CD4-positive, alpha-beta T cell (primary cell): Measurements from ENCODE around the gene GABRB3. TPM values are rescaled to one million over a fixed set of nuclear protein-coding genes. Genes with fewer than 3 reads are reported as not detected.

Experiments used
- ATAC-seq: fragments of 200-7000 bp; cut with Tn5 transposase; one replicate; pipeline ENCODE4 v1.10.0; 2022; ENCODE audit warnings: mild to moderate bottlenecking; ENCODE audit not compliant: poor library complexity
- CTCF ChIA-PET: fragments of 350-600 bp; sonication (Branson Sonifier 250); formaldehyde crosslinking; loops from one replicate; lab custom pipeline; 2021; ENCODE audit warnings: antibody characterized with exemption, inconsistent platforms; lab: Charles Lee
- POLR2A ChIA-PET: fragments of 350-600 bp; sonication (Branson Sonifier 250); formaldehyde crosslinking; loops from one replicate; lab custom pipeline; 2021; ENCODE audit warnings: antibody characterized with exemption, inconsistent platforms; lab: Charles Lee
- DNase-seq, 14 experiments: peaks; one replicate each; pipeline ENCODE4 v3.0.0-alpha.2; 2013 to 2020; ENCODE audit warnings: mixed read lengths in 2 of 14
- H3K27ac ChIP-seq, 2 donors: one replicate each; pipeline versions ENCODE4 v1.5.1 to v1.7.0; 2013; ENCODE audit warnings: low read length in 2 of 2, low read depth in 1 of 2, mild to moderate bottlenecking in 1 of 2
- H3K27me3 ChIP-seq, 2 experiments: 1 replicate in 1 of 2; 2 replicates in 1 of 2; pipeline versions ENCODE4 v1.6.1 to v1.7.0; 2013; ENCODE audit warnings: low read length in 2 of 2, control low read depth in 1 of 2, mild to moderate bottlenecking in 1 of 2, moderate library complexity in 1 of 2; ENCODE audit not compliant: insufficient read depth in 2 of 2, control insufficient read depth in 1 of 2
- H3K36me3 ChIP-seq: one replicate; pipeline ENCODE4 v1.6.1; 2013; ENCODE audit warnings: low read length, control low read depth; ENCODE audit not compliant: insufficient read depth
- H3K4me1 ChIP-seq: one replicate; pipeline ENCODE4 v1.6.1; 2013; ENCODE audit warnings: low read length, control low read depth; ENCODE audit not compliant: insufficient read depth
- H3K4me3 ChIP-seq: one replicate; pipeline ENCODE4 v1.5.1; 2013; ENCODE audit warnings: mild to moderate bottlenecking, low read length, moderate library complexity
- H3K9me3 ChIP-seq, 2 experiments: 1 replicate in 1 of 2; 2 replicates in 1 of 2; pipeline versions ENCODE4 v1.6.1 to v1.7.0; 2013; ENCODE audit warnings: low read length in 2 of 2, mild to moderate bottlenecking in 2 of 2, control low read depth in 1 of 2, moderate library complexity in 1 of 2; ENCODE audit not compliant: control insufficient read depth in 1 of 2, insufficient read depth in 1 of 2
- H3K27ac Mint-ChIP-seq: one replicate; pipeline ENCODE4 v1.8.0; 2020; ENCODE audit warnings: mixed read lengths
- H3K27me3 Mint-ChIP-seq: one replicate; pipeline ENCODE4 v1.8.0; 2021; ENCODE audit warnings: mixed read lengths
- H3K36me3 Mint-ChIP-seq: one replicate; pipeline ENCODE4 v1.8.0; 2021; ENCODE audit warnings: low read depth, mixed read lengths
- H3K4me1 Mint-ChIP-seq: one replicate; pipeline ENCODE4 v1.8.0; 2021; ENCODE audit warnings: low read depth, mixed read lengths
- H3K4me3 Mint-ChIP-seq: one replicate; pipeline ENCODE4 v1.8.0; 2020; ENCODE audit warnings: mild to moderate bottlenecking, mixed read lengths
- H3K9me3 Mint-ChIP-seq: one replicate; pipeline ENCODE4 v1.8.0; 2020; ENCODE audit warnings: mixed read lengths
- intact Hi-C, 2 experiments: fragments of 100-400 bp; cut with DNase I in 1 of 2; cut with micrococcal nuclease in 1 of 2; formaldehyde crosslinking; loops; one replicate each; pipeline versions ENCODE4 v1.15.1 to v1.9.0; 2023 to 2025; cut with DNase I, micrococcal nuclease
- total RNA-seq, 174 experiments: library from RNA in 2 of 174; stranded (reverse) in 2 of 174; gene quantifications; one replicate each; pipeline ENCODE4 v1.2.3 and lab custom pipeline; 2021 to 2026
- TF ChIP-seq, protein P1 (sequence below): fragments of 200-600 bp; IDR thresholded peaks from one replicate; pipeline ENCODE4 v1.8.0; 2022; ENCODE audit warnings: antibody characterized with exemption, mild to moderate bottlenecking

The GABRB3 gene
- total RNA-seq, 2 experiments from 2014 or later, result not detected

- no peaks in the 10 kb centered on the region for H3K4me1 ChIP-seq
- DNase-seq (no peak), ATAC-seq (no peak)
- H3K4me3 Mint-ChIP-seq, result no peak overlapping the region
- H3K27me3 Mint-ChIP-seq, result no peaks in the 10 kb centered on the region
- no peaks in the 10 kb centered on the region for H3K36me3 ChIP-seq
- H3K4me3 ChIP-seq, result no peak overlapping the region
- H3K27ac Mint-ChIP-seq, result no peak overlapping the region
- H3K27me3 ChIP-seq, result no peaks in the 10 kb centered on the region
- no peaks in the 10 kb centered on the region for H3K36me3 Mint-ChIP-seq
- CTCF ChIA-PET, result no interaction called here
- POLR2A ChIA-PET, result interaction anchor here (0.7 kb wide), 1 partner anchor 33 kb away, joined by 3 read pairs; no protein-coding TSS in a partner anchor
- peaks cover 15% of the 10 kb centered on the region for H3K9me3 Mint-ChIP-seq
- TF ChIP-seq, protein P1, sequence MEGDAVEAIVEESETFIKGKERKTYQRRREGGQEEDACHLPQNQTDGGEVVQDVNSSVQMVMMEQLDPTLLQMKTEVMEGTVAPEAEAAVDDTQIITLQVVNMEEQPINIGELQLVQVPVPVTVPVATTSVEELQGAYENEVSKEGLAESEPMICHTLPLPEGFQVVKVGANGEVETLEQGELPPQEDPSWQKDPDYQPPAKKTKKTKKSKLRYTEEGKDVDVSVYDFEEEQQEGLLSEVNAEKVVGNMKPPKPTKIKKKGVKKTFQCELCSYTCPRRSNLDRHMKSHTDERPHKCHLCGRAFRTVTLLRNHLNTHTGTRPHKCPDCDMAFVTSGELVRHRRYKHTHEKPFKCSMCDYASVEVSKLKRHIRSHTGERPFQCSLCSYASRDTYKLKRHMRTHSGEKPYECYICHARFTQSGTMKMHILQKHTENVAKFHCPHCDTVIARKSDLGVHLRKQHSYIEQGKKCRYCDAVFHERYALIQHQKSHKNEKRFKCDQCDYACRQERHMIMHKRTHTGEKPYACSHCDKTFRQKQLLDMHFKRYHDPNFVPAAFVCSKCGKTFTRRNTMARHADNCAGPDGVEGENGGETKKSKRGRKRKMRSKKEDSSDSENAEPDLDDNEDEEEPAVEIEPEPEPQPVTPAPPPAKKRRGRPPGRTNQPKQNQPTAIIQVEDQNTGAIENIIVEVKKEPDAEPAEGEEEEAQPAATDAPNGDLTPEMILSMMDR, result no peak
- H3K27ac ChIP-seq, result no peak overlapping the region
- no peaks in the 10 kb centered on the region for H3K4me1 Mint-ChIP-seq
- H3K9me3 ChIP-seq, result peaks cover 0 to 5% of the 10 kb centered on the region in 2 experiments
- intact Hi-C loops, result no loop called here
Measured at GRCh38 chr15:26640601-26641000, 132.3 kb downstream of the GABRB3 start.

DNA sequence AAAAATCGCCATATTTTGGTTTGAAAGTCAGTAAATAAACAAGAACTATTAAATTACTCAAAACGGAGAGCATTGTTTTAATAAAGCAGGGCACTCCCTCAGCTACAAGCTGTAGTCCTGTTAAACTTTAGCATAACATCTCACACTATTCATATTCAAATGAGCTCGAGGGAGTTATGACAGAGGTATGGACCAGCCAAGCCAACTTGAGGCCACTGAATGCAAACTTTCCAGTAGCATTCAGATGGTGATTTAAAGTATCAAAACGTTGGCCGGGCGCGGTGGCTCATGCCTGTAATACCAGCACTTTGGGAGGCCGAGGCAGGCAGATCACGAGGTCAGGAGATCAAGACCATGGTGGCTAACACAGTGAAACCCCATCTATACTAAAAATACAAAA, 132.9 kb downstream of the GABRB3 start:
- CTCF ChIA-PET, result no interaction called here
- H3K4me3 Mint-ChIP-seq, result no peak overlapping the region

DNA sequence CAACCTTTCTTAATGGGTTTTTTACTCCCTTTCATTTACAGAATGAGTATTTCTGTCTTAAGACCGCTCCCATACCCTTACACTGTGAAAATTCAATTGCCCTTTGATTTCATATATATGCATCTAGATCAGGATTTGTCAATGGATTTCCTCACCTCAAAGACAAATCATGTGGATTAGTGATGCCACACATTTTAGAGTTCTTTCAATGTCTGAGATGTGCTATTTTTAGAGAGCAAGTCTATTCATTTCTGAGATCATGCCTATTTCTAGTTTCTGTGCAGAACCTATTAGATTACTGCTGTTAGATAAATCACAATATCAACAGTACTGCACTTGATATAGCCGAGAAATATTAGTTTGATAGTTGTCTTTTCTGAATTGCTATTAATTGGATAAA, 137.3 kb downstream of the GABRB3 start:
- Histone ChIP-seq H3K27ac (no peak overlapping the region), H3K36me3 (no peaks in the 10 kb centered on the region), H3K4me1 (no peaks in the 10 kb centered on the region), H3K9me3 (no peaks in the 10 kb centered on the region), H3K27me3 (no peaks in the 10 kb centered on the region), H3K4me3 (no peak overlapping the region)
- ATAC-seq, result no peak
- Mint-ChIP-seq H3K27me3 (no peaks in the 10 kb centered on the region), H3K36me3 (no peaks in the 10 kb centered on the region), H3K9me3 (peaks cover 15% of the 10 kb centered on the region), H3K4me3 (no peak overlapping the region), H3K4me1 (no peaks in the 10 kb centered on the region), H3K27ac (no peak overlapping the region)
- intact Hi-C loops, result no loop called here
- ChIA-PET POLR2A (no interaction called here), CTCF (no interaction called here)
- no peak for DNase-seq
- TF ChIP-seq, protein P1, result no peak

More for the DNA sequence above, 132.9 kb downstream of the GABRB3 start:
- H3K9me3 ChIP-seq, result peaks cover 0 to 5% of the 10 kb centered on the region in 2 experiments
- Mint-ChIP-seq H3K4me1 (no peaks in the 10 kb centered on the region), H3K36me3 (no peaks in the 10 kb centered on the region), H3K9me3 (peaks cover 12% of the 10 kb centered on the region), H3K27me3 (no peaks in the 10 kb centered on the region), H3K27ac (no peak overlapping the region)
- ATAC-seq (no peak), DNase-seq (no peak)
- no peaks in the 10 kb centered on the region for H3K27me3 ChIP-seq
- POLR2A ChIA-PET, result no interaction called here
- TF ChIP-seq, protein P1, result no peak
- no peak overlapping the region for H3K4me3 ChIP-seq
- H3K4me1 ChIP-seq, result no peaks in the 10 kb centered on the region
- intact Hi-C loops, result no loop called here
- no peaks in the 10 kb centered on the region for H3K36me3 ChIP-seq
- no peak overlapping the region for H3K27ac ChIP-seq
